ENCODE measurements around the gene HOXA7.

GRCh38 chr7:27118580-27118979 is 37.9 kb downstream of the HOXA7 start:
- TF ChIP-seq CTCF (IDR thresholded peaks at IDR 0.05) (no peak), POLR2A (IDR thresholded peaks at IDR 0.05) (no peak)
